A549 (cell line): ENCODE data around the gene KCNA3. TPM values are rescaled to one million over a fixed set of nuclear protein-coding genes. Genes with fewer than 3 reads are reported as not detected.

Experiments
- ATAC-seq, 2 experiments: fragments of 200-7000 bp in 1 of 2; fragments of >200 bp in 1 of 2; cut with Nextera tagmentation in 1 of 2; cut with Tn5 transposase in 1 of 2; 3 replicates each; pipeline versions ENCODE4 v1.8.0 to v1.9.1; 2018 to 2020; ENCODE audit warnings: mild to moderate bottlenecking in 1 of 2, moderate library complexity in 1 of 2
- CTCF ChIA-PET: fragments of 300-600 bp; sonication (Branson Sonifier 250); formaldehyde crosslinking; extraction: SDS; loops from one replicate; lab custom pipeline; 2021; ENCODE audit warnings: antibody characterized with exemption, inconsistent platforms; lab: Yijun Ruan, JAX
- POLR2A ChIA-PET: fragments of 350-600 bp; formaldehyde crosslinking; extraction: SDS; loops from one replicate; lab custom pipeline; 2021; ENCODE audit warnings: antibody characterized with exemption, inconsistent platforms; lab: Yijun Ruan, JAX
- DNase-seq, 2 experiments: peaks; one replicate each; pipeline versions ENCODE4 v3.0.0 to v3.0.0-alpha.2; 2011 to 2016; ENCODE audit warnings: low read depth in 1 of 2, low spot score in 1 of 2
- FAIRE-seq: peaks from 2 replicates; lab custom pipeline; 2011; peaks lifted over from hg19 to GRCh38; lab: Jason Lieb, UNC
- H3K27ac ChIP-seq, 2 experiments: fragments of >200 bp; sonication (Bioruptor Twin); formaldehyde crosslinking; 3 replicates each; pipeline ENCODE4 v1.5.1; 2016 to 2017
- H3K4me1 ChIP-seq: fragments of >200 bp; sonication (Bioruptor Twin); formaldehyde crosslinking; 3 replicates; pipeline ENCODE4 v1.6.1; 2016
- H3K4me2 ChIP-seq: fragments of >200 bp; sonication (Bioruptor Twin); formaldehyde crosslinking; 3 replicates; pipeline ENCODE4 v1.6.1; 2016
- H3K4me3 ChIP-seq: fragments of >200 bp; sonication (Bioruptor Twin); formaldehyde crosslinking; 3 replicates; pipeline ENCODE4 v1.5.1; 2016
- H3K9me3 ChIP-seq: fragments of >200 bp; sonication (Bioruptor Twin); formaldehyde crosslinking; 3 replicates; pipeline ENCODE4 v1.6.1; 2016
- ATOH8 ChIP-seq: fragments of 250-450 bp; sonication (Bioruptor Pico); IDR thresholded peaks from 2 replicates; pipeline ENCODE4 v1.5.0; 2020; ENCODE audit warnings: low read depth, mild to moderate bottlenecking, moderate library complexity
- CEBPB ChIP-seq, 2 experiments: fragments of >200 bp in 1 of 2; sonication (Bioruptor Twin) in 1 of 2; formaldehyde crosslinking in 1 of 2; IDR thresholded peaks; 2 replicates each; pipeline ENCODE4 v1.6.1; 2012 to 2016
- CHD4 ChIP-seq: fragments of 200-600 bp; sonication (generic); IDR thresholded peaks from 2 replicates; pipeline ENCODE4 v1.6.1; 2016; ENCODE audit warnings: antibody characterized with exemption, mild to moderate bottlenecking, borderline replicate concordance
- EHF ChIP-seq: fragments of 250-450 bp; sonication (Bioruptor Pico); IDR thresholded peaks from 2 replicates; pipeline ENCODE4 v1.5.0; 2020; ENCODE audit warnings: mild to moderate bottlenecking
- EHMT2 ChIP-seq: fragments of 200-600 bp; sonication (generic); IDR thresholded peaks from 2 replicates; pipeline ENCODE4 v1.6.1; 2016; ENCODE audit warnings: antibody characterized with exemption, low read depth, mild to moderate bottlenecking, moderate library complexity
- ESRRA ChIP-seq: fragments of 150-350 bp; IDR thresholded peaks from 2 replicates; pipeline ENCODE4 v1.6.1; 2014; ENCODE audit warnings: mild to moderate bottlenecking, low read length, borderline replicate concordance
- FOXS1 ChIP-seq: fragments of 250-450 bp; sonication (Bioruptor Pico); IDR thresholded peaks from 2 replicates; pipeline ENCODE4 v1.5.0; 2020; ENCODE audit warnings: mild to moderate bottlenecking, moderate library complexity
- GATA3 ChIP-seq: IDR thresholded peaks from 2 replicates; pipeline ENCODE4 v1.6.1; 2012; ENCODE audit warnings: borderline replicate concordance
- HES2 ChIP-seq: fragments of >200 bp; sonication (Bioruptor Twin); formaldehyde crosslinking; IDR thresholded peaks from 2 replicates; pipeline ENCODE4 v1.6.1; 2016
- HEYL ChIP-seq: fragments of 250-450 bp; sonication (Bioruptor Pico); IDR thresholded peaks from 2 replicates; pipeline ENCODE4 v1.8.0; 2021; ENCODE audit warnings: mild to moderate bottlenecking, moderate library complexity
- HOXA7 ChIP-seq: fragments of 250-450 bp; sonication (Bioruptor Pico); IDR thresholded peaks from 2 replicates; pipeline ENCODE4 v1.5.0; 2020; ENCODE audit warnings: mild to moderate bottlenecking, moderate library complexity
- JUN ChIP-seq, 2 experiments: fragments of >200 bp; sonication (Bioruptor Twin); formaldehyde crosslinking; IDR thresholded peaks; 2 replicates in 1 of 2; 3 replicates in 1 of 2; pipeline ENCODE4 v1.6.1; 2016 to 2017
- MYC ChIP-seq: IDR thresholded peaks from 2 replicates; pipeline ENCODE4 v1.6.1; 2012; ENCODE audit warnings: mild to moderate bottlenecking, inconsistent platforms, low read length, improper control_type of control experiment, borderline replicate concordance
- NFE2L2 ChIP-seq: fragments of 150-350 bp; conservative IDR thresholded peaks from 2 replicates; pipeline ENCODE4 v1.6.1; 2014; ENCODE audit warnings: low read length
- PBX3 ChIP-seq: IDR thresholded peaks from 2 replicates; pipeline ENCODE4 v1.6.1; 2012
- POLR2AphosphoS2 ChIP-seq: conservative IDR thresholded peaks from 2 replicates; pipeline ENCODE4 v1.6.1; 2012; ENCODE audit warnings: low read length, improper control_type of control experiment, inconsistent platforms
- RARB ChIP-seq: fragments of 250-450 bp; sonication (Bioruptor Pico); IDR thresholded peaks from 2 replicates; pipeline ENCODE4 v1.8.0; 2021; ENCODE audit warnings: mild to moderate bottlenecking, moderate library complexity
- SMC3 ChIP-seq: fragments of >200 bp; sonication (Bioruptor Twin); formaldehyde crosslinking; IDR thresholded peaks from 3 replicates; pipeline ENCODE4 v1.6.1; 2018; ENCODE audit warnings: inconsistent platforms
- ZC3H11A ChIP-seq: fragments of 450-650 bp; IDR thresholded peaks from 2 replicates; pipeline ENCODE4 v1.6.1; 2014; ENCODE audit warnings: antibody characterized with exemption, mild to moderate bottlenecking
- ZNF302 ChIP-seq: fragments of 250-450 bp; sonication (Bioruptor Pico); IDR thresholded peaks from 2 replicates; pipeline ENCODE4 v1.9.0; 2021; ENCODE audit warnings: inconsistent platforms, mild to moderate bottlenecking, moderate library complexity
- WGBS: methylation state at CpG from one replicate; pipeline ENCODE4 v1.1.6; 2017; ENCODE audit errors: missing lambda C conversion rate; 5-methylcytosine and 5-hydroxymethylcytosine counted together
- polyA plus RNA-seq, 4 experiments: library from polyadenylated mRNA; depleted of rRNA in 3 of 4; stranded (reverse); fragments of >200 nt; fragmentation: RNase III in 1 of 4; extraction: RNeasy Plus Mini Kit Qiagen cat#74134 plus additional on column Dnase treatment in 1 of 4; gene quantifications; 2 replicates in 3 of 4; 3 replicates in 1 of 4; pipeline ENCODE4 v1.2.3, GENCODE V29; 2011 to 2017
- TF ChIP-seq, protein P1 (sequence below): fragments of 200-600 bp; sonication (generic); IDR thresholded peaks from 2 replicates; pipeline ENCODE4 v1.6.1; 2016; ENCODE audit warnings: antibody characterized with exemption, mild to moderate bottlenecking, moderate library complexity
- TF ChIP-seq, protein P2 (sequence below): fragments of 150-350 bp; IDR thresholded peaks from 2 replicates; pipeline ENCODE4 v1.6.1; 2014; ENCODE audit warnings: low read depth, mild to moderate bottlenecking, low read length
- TF ChIP-seq, protein P3 (sequence below): IDR thresholded peaks from 2 replicates; pipeline ENCODE4 v1.6.1; 2012

The KCNA3 gene
- polyA plus RNA-seq, 2 of the 4 experiments (the other 2 are of a cell fraction), result not detected

GRCh38 chr1:110713221-110713620 lies 38.5 kb upstream of the KCNA3 start:
- whole genome bisulfite sequencing, result 2% methylated on average over 3 of the region's 3 CpGs

DNA sequence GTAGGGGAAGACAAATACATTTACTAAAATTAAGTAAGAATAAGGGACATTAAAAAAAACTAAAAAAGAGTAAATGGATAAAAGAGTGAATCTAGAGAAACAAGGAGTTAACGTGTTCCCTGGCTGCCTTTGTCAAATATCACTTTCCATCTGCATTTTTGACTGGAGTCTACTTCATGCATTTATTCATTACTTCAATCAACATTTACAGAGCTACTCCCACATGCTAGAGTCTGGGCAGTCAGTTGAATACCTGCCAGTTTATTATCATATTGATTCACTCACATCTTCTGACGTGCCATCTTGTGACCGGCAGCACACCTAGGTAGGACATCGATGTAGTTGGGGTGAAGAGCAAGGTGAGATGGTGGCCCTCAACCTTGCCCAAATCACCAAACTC lies 35.6 kb upstream of the KCNA3 start:
- ATAC-seq, result no peak
- no peaks in the 10 kb centered on the region for H3K9me3 ChIP-seq

More at GRCh38 chr1:110713221-110713620, 38.5 kb upstream of the KCNA3 start:
- ATAC-seq (no peak), FAIRE-seq (no peak), DNase-seq (no peak)
- Histone ChIP-seq H3K4me2 (no peak overlapping the region), H3K9me3 (no peaks in the 10 kb centered on the region), H3K27ac (no peak overlapping the region), H3K4me3 (no peak overlapping the region), H3K4me1 (no peaks in the 10 kb centered on the region)
- ChIA-PET CTCF (no interaction called here), POLR2A (no interaction called here)
- TF ChIP-seq, protein P1, sequence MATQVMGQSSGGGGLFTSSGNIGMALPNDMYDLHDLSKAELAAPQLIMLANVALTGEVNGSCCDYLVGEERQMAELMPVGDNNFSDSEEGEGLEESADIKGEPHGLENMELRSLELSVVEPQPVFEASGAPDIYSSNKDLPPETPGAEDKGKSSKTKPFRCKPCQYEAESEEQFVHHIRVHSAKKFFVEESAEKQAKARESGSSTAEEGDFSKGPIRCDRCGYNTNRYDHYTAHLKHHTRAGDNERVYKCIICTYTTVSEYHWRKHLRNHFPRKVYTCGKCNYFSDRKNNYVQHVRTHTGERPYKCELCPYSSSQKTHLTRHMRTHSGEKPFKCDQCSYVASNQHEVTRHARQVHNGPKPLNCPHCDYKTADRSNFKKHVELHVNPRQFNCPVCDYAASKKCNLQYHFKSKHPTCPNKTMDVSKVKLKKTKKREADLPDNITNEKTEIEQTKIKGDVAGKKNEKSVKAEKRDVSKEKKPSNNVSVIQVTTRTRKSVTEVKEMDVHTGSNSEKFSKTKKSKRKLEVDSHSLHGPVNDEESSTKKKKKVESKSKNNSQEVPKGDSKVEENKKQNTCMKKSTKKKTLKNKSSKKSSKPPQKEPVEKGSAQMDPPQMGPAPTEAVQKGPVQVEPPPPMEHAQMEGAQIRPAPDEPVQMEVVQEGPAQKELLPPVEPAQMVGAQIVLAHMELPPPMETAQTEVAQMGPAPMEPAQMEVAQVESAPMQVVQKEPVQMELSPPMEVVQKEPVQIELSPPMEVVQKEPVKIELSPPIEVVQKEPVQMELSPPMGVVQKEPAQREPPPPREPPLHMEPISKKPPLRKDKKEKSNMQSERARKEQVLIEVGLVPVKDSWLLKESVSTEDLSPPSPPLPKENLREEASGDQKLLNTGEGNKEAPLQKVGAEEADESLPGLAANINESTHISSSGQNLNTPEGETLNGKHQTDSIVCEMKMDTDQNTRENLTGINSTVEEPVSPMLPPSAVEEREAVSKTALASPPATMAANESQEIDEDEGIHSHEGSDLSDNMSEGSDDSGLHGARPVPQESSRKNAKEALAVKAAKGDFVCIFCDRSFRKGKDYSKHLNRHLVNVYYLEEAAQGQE, result no peak
- TF ChIP-seq ZNF302 (no peak), JUN (IDR thresholded peaks at IDR 0.05) (no peak), CEBPB (IDR thresholded peaks at IDR 0.05) (no peak), PBX3 (no peak), NFE2L2 (no peak), HES2 (no peak)
- TF ChIP-seq, protein P2, sequence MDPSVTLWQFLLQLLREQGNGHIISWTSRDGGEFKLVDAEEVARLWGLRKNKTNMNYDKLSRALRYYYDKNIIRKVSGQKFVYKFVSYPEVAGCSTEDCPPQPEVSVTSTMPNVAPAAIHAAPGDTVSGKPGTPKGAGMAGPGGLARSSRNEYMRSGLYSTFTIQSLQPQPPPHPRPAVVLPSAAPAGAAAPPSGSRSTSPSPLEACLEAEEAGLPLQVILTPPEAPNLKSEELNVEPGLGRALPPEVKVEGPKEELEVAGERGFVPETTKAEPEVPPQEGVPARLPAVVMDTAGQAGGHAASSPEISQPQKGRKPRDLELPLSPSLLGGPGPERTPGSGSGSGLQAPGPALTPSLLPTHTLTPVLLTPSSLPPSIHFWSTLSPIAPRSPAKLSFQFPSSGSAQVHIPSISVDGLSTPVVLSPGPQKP, result no peak
- TF ChIP-seq, protein P3, sequence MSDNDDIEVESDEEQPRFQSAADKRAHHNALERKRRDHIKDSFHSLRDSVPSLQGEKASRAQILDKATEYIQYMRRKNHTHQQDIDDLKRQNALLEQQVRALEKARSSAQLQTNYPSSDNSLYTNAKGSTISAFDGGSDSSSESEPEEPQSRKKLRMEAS, result no peak

More for the DNA sequence above, 35.6 kb upstream of the KCNA3 start:
- FAIRE-seq, result no peak
- Histone ChIP-seq H3K4me3 (no peak overlapping the region), H3K4me1 (no peaks in the 10 kb centered on the region), H3K27ac (no peak overlapping the region), H3K4me2 (no peak overlapping the region)
- TF ChIP-seq HOXA7 (CRISPR knock-in tag) (no peak), EHMT2 (no peak), FOXS1 (no peak), SMC3 (no peak), CHD4 (no peak), ATOH8 (no peak), GATA3 (no peak), ESRRA (no peak), CEBPB (IDR thresholded peaks at IDR 0.05) (no peak), MYC (no peak), POLR2AphosphoS2 (no peak), EHF (CRISPR knock-in tag) (no peak), HEYL (CRISPR knock-in tag) (no peak), ZC3H11A (no peak), RARB (no peak)
- TF ChIP-seq, protein P1, result no peak
- ChIA-PET CTCF (no interaction called here), POLR2A (no interaction called here)
- DNase-seq, result no peak
- 50% methylated on average over 4 of the region's 4 CpGs for WGBS
